GM18873 (cell line): ENCODE measurements around the gene SUSD3.
"Not testable (repeated sequence)": the region's sequence is repeated elsewhere in the genome, so short reads cannot be mapped to it uniquely, and the experiment has no call there.

ENCODE experiments used
- ATAC-seq: cut with Tn5 transposase; IDR thresholded peaks from one replicate; pipeline ENCODE4 v1.9.1; 2021; ENCODE audit warnings: mild to moderate bottlenecking, moderate library complexity, moderate number of reproducible peaks; ENCODE audit not compliant: unreplicated experiment, low FRiP score

SUSD3 gene

GRCh38 chr9:93058355-93059010 is at the start of gene SUSD3:
Gene SUSD3, plus strand, starts transcription at chr9:93058701. Its CDS starts 42 bp downstream, at chr9:93058743.
- ATAC-seq = peak; percentile 37

- ATAC-seq = no peak
These were observed 49.0 kb upstream of the SUSD3 start for GRCh38 chr9:93009337-93010015.

- no peak for ATAC-seq
These were observed 48.4 kb upstream of the SUSD3 start for GRCh38 chr9:93010056-93010455.

- no peak for ATAC-seq
These were observed 47.8 kb upstream of the SUSD3 start for GRCh38 chr9:93010704-93011103.

- ATAC-seq = no peak
These were observed 47.4 kb upstream of the SUSD3 start for GRCh38 chr9:93011114-93011513.

GRCh38 chr9:93012963-93013855 is 45.3 kb upstream of the SUSD3 start:
- ATAC-seq = no peak

- ATAC-seq = no peak
These were observed 44.5 kb upstream of the SUSD3 start for GRCh38 chr9:93013856-93014582.

- ATAC-seq = not testable (repeated sequence)
These were observed 43.3 kb upstream of the SUSD3 start for GRCh38 chr9:93015190-93015589.

GRCh38 chr9:93017621-93018020 is 40.9 kb upstream of the SUSD3 start:
- no peak for ATAC-seq

- no peak for ATAC-seq
These were observed 38.4 kb upstream of the SUSD3 start for GRCh38 chr9:93020151-93020550.

- ATAC-seq = no peak
These were observed 37.5 kb upstream of the SUSD3 start for GRCh38 chr9:93020771-93021670.

GRCh38 chr9:93022066-93022465 is 36.4 kb upstream of the SUSD3 start:
- no peak for ATAC-seq

GRCh38 chr9:93022721-93023520 is 35.6 kb upstream of the SUSD3 start:
- no peak for ATAC-seq

- no peak for ATAC-seq
These were observed 35.0 kb upstream of the SUSD3 start for GRCh38 chr9:93023521-93023815.

GRCh38 chr9:93024646-93024910 is 33.9 kb upstream of the SUSD3 start:
- ATAC-seq = no peak

- ATAC-seq = no peak
These were observed 33.4 kb upstream of the SUSD3 start for GRCh38 chr9:93024986-93025630.

GRCh38 chr9:93025736-93026135 is 32.8 kb upstream of the SUSD3 start:
- ATAC-seq = no peak

- no peak for ATAC-seq
These were observed 31.9 kb upstream of the SUSD3 start for GRCh38 chr9:93026640-93027039.

GRCh38 chr9:93027750-93028149 is 30.8 kb upstream of the SUSD3 start:
- ATAC-seq = no peak
